Astrocyte (in vitro differentiated cells and primary cell): ENCODE data around the gene MRPL46. TPM values are rescaled to one million over a fixed set of nuclear protein-coding genes. Genes with fewer than 3 reads are reported as not detected.

ENCODE experiments used
- DNase-seq: peaks from one replicate; pipeline ENCODE4 v3.0.0-alpha.2; 2010; ENCODE audit warnings: low read depth
- FAIRE-seq: peaks from 2 replicates; lab custom pipeline; 2011; peaks lifted over from hg19 to GRCh38; lab: Jason Lieb, UNC
- H2AFZ ChIP-seq: 2 replicates; pipeline ENCODE4 v1.6.0; 2012; ENCODE audit warnings: low read depth, low read length, inconsistent platforms
- H3K27ac ChIP-seq: 2 replicates; pipeline ENCODE4 v1.5.1; 2011; ENCODE audit warnings: low read depth, low read length, inconsistent platforms
- H3K27me3 ChIP-seq: 2 replicates; pipeline ENCODE4 v1.6.0; 2011; ENCODE audit warnings: low read length, inconsistent platforms; ENCODE audit not compliant: insufficient read depth
- H3K36me3 ChIP-seq: 2 replicates; pipeline ENCODE4 v1.5.1; 2011; ENCODE audit warnings: low read length, inconsistent platforms; ENCODE audit not compliant: insufficient read depth
- H3K4me1 ChIP-seq: 2 replicates; pipeline ENCODE4 v1.5.1; 2011; ENCODE audit warnings: low read length, inconsistent platforms; ENCODE audit not compliant: insufficient read depth
- H3K4me2 ChIP-seq: 2 replicates; pipeline ENCODE4 v1.6.0; 2012; ENCODE audit warnings: low read length, inconsistent platforms
- H3K4me3 ChIP-seq: 2 replicates; pipeline ENCODE4 v1.5.1; 2011; ENCODE audit warnings: low read depth, mild to moderate bottlenecking, low read length, inconsistent platforms; ENCODE audit not compliant: insufficient read depth
- H3K79me2 ChIP-seq: 2 replicates; pipeline ENCODE4 v1.6.0; 2012; ENCODE audit warnings: mild to moderate bottlenecking, low read length, inconsistent platforms; ENCODE audit not compliant: insufficient read depth
- H3K9ac ChIP-seq: 2 replicates; pipeline ENCODE4 v1.6.0; 2012; ENCODE audit warnings: mild to moderate bottlenecking, low read length, inconsistent platforms
- H3K9me3 ChIP-seq: 2 replicates; pipeline ENCODE4 v1.5.1; 2012; ENCODE audit warnings: low read depth, mild to moderate bottlenecking, low read length, inconsistent platforms; ENCODE audit not compliant: insufficient read depth
- H4K20me1 ChIP-seq: 2 replicates; pipeline ENCODE4 v1.6.0; 2012; ENCODE audit warnings: low read length, inconsistent platforms; ENCODE audit not compliant: insufficient read depth
- H3K27ac Mint-ChIP-seq: one replicate; pipeline ENCODE4 v1.8.0; 2021; ENCODE audit warnings: mild to moderate bottlenecking, mixed read lengths; ENCODE audit not compliant: unreplicated experiment
- H3K27me3 Mint-ChIP-seq: one replicate; pipeline ENCODE4 v1.8.0; 2021; ENCODE audit warnings: low read depth, mixed read lengths; ENCODE audit not compliant: unreplicated experiment
- H3K36me3 Mint-ChIP-seq: one replicate; pipeline ENCODE4 v1.8.0; 2021; ENCODE audit warnings: low read depth, mixed read lengths; ENCODE audit not compliant: unreplicated experiment
- H3K4me1 Mint-ChIP-seq: one replicate; pipeline ENCODE4 v1.8.0; 2021; ENCODE audit warnings: low read depth, mixed read lengths; ENCODE audit not compliant: unreplicated experiment
- H3K4me3 Mint-ChIP-seq: one replicate; pipeline ENCODE4 v1.8.0; 2021; ENCODE audit warnings: mild to moderate bottlenecking, moderate library complexity, mixed read lengths; ENCODE audit not compliant: unreplicated experiment
- H3K9me3 Mint-ChIP-seq: one replicate; pipeline ENCODE4 v1.8.0; 2021; ENCODE audit warnings: mild to moderate bottlenecking, mixed read lengths; ENCODE audit not compliant: unreplicated experiment
- CTCF ChIP-seq: IDR thresholded peaks from 2 replicates; pipeline ENCODE4 v1.5.1; 2011; ENCODE audit warnings: low read depth, mild to moderate bottlenecking, inconsistent platforms, low read length, moderate library complexity; ENCODE audit not compliant: insufficient read depth
- EZH2 ChIP-seq: IDR thresholded peaks from 2 replicates; pipeline ENCODE4 v1.6.1; 2012; ENCODE audit warnings: mild to moderate bottlenecking, low read length, inconsistent platforms; ENCODE audit not compliant: insufficient read depth
- total RNA-seq: library from RNA; stranded (reverse); gene quantifications from 2 replicates; pipeline ENCODE4 v1.2.1, GENCODE V29; 2021

Gene MRPL46
- total RNA-seq, 1 donor from 2014 or later = 24.3 TPM

GRCh38 chr15:88430051-88430450 is 37.1 kb downstream of the MRPL46 start:
- no peaks in the 10 kb centered on the region for H3K9me3 Mint-ChIP-seq
- H3K27me3 Mint-ChIP-seq = peaks cover 32% of the 10 kb centered on the region
- H3K4me3 Mint-ChIP-seq = no peak overlapping the region
- no peak overlapping the region for H3K4me3 ChIP-seq
- FAIRE-seq (no peak), DNase-seq (no peak)
- H4K20me1 ChIP-seq = no peaks in the 10 kb centered on the region
- no peaks in the 10 kb centered on the region for H3K36me3 Mint-ChIP-seq
- peaks cover 3% of the 10 kb centered on the region for H3K4me1 Mint-ChIP-seq
- no peaks in the 10 kb centered on the region for H3K36me3 ChIP-seq
- H3K27ac ChIP-seq = no peak overlapping the region
- no peaks in the 10 kb centered on the region for H3K4me1 ChIP-seq
- no peaks in the 10 kb centered on the region for H3K79me2 ChIP-seq
- TF ChIP-seq CTCF = no peak
- TF ChIP-seq EZH2 = no peak
- no peak overlapping the region for H3K27ac Mint-ChIP-seq
- H2AFZ ChIP-seq = no peak overlapping the region
- H3K9me3 ChIP-seq = no peaks in the 10 kb centered on the region
- no peak overlapping the region for H3K4me2 ChIP-seq
- peaks cover 2% of the 10 kb centered on the region for H3K27me3 ChIP-seq
- H3K9ac ChIP-seq = no peak overlapping the region

GRCh38 chr15:88428805-88429605 is 38.2 kb downstream of the MRPL46 start:
- DNase-seq (no peak), FAIRE-seq (no peak)
- peaks cover 2% of the 10 kb centered on the region for H3K27me3 ChIP-seq
- no peaks in the 10 kb centered on the region for H3K4me1 ChIP-seq
- Mint-ChIP-seq H3K4me3 (no peak overlapping the region), H3K9me3 (no peaks in the 10 kb centered on the region), H3K4me1 (peaks cover 3% of the 10 kb centered on the region), H3K27me3 (peaks cover 38% of the 10 kb centered on the region), H3K27ac (no peak overlapping the region), H3K36me3 (no peaks in the 10 kb centered on the region)
- no peaks in the 10 kb centered on the region for H4K20me1 ChIP-seq
- no peaks in the 10 kb centered on the region for H3K79me2 ChIP-seq
- TF ChIP-seq EZH2 (no peak), CTCF (no peak)
- H3K9me3 ChIP-seq = no peaks in the 10 kb centered on the region
- no peaks in the 10 kb centered on the region for H3K36me3 ChIP-seq
- no peak overlapping the region for H3K4me2 ChIP-seq
- H3K4me3 ChIP-seq = no peak overlapping the region
- H3K27ac ChIP-seq = no peak overlapping the region
- H2AFZ ChIP-seq = no peak overlapping the region
- no peak overlapping the region for H3K9ac ChIP-seq

- H3K79me2 ChIP-seq = no peaks in the 10 kb centered on the region
- Mint-ChIP-seq H3K4me1 (no peaks in the 10 kb centered on the region), H3K9me3 (no peaks in the 10 kb centered on the region), H3K27ac (no peak overlapping the region), H3K27me3 (peaks cover 38% of the 10 kb centered on the region), H3K4me3 (no peak overlapping the region), H3K36me3 (no peaks in the 10 kb centered on the region)
- H3K27ac ChIP-seq = no peak overlapping the region
- H2AFZ ChIP-seq = no peak overlapping the region
- H3K9me3 ChIP-seq = no peaks in the 10 kb centered on the region
- no peak for FAIRE-seq
- H3K4me1 ChIP-seq = no peaks in the 10 kb centered on the region
- H3K9ac ChIP-seq = no peak overlapping the region
- no peaks in the 10 kb centered on the region for H3K36me3 ChIP-seq
- no peak for DNase-seq
- no peaks in the 10 kb centered on the region for H4K20me1 ChIP-seq
- TF ChIP-seq CTCF = no peak
- TF ChIP-seq EZH2 = no peak
- peaks cover 2% of the 10 kb centered on the region for H3K27me3 ChIP-seq
- no peak overlapping the region for H3K4me3 ChIP-seq
- no peak overlapping the region for H3K4me2 ChIP-seq
These were observed 39.1 kb downstream of the MRPL46 start for GRCh38 chr15:88428053-88428452.
